Measurements from ENCODE around the gene COX17.
A peak's percentile ranks its signal among the peaks of the same experiment; 100 is the strongest.

COX17 gene

GRCh38 chr3:119675188-119675874 is 1.9 kb downstream of the COX17 start:
- DNase-seq (ENCODE audit: low read depth, low spot score): no peak

- no peak for DNase-seq (ENCODE audit: low read depth, low spot score)
Observed at GRCh38 chr3:119673875-119674274, 3.3 kb downstream of the COX17 start.

- DNase-seq (ENCODE audit: low read depth, low spot score): no peak
Observed at GRCh38 chr3:119672776-119673175, 4.4 kb downstream of the COX17 start.

- no peak for DNase-seq (ENCODE audit: low read depth, low spot score)
Observed at GRCh38 chr3:119669906-119670570, 7.2 kb downstream of the COX17 start.

GRCh38 chr3:119665954-119666559 is 11.1 kb downstream of the COX17 start:
- no peak for DNase-seq (ENCODE audit: low read depth, low spot score)

- DNase-seq (ENCODE audit: low read depth, low spot score): no peak
Observed at GRCh38 chr3:119664850-119665379, 12.3 kb downstream of the COX17 start.

GRCh38 chr3:119664370-119664769 is 12.8 kb downstream of the COX17 start:
- no peak for DNase-seq (ENCODE audit: low read depth, low spot score)

- DNase-seq (ENCODE audit: low read depth, low spot score): no peak
Observed at GRCh38 chr3:119663885-119664284, 13.3 kb downstream of the COX17 start.

- DNase-seq (ENCODE audit: low read depth, low spot score): no peak
Observed at GRCh38 chr3:119662604-119663373, 14.4 kb downstream of the COX17 start.

- no peak for DNase-seq (ENCODE audit: low read depth, low spot score)
Observed at GRCh38 chr3:119660474-119661440, 16.4 kb downstream of the COX17 start, which contains the start of gene POPDC2. TSS of gene POPDC2 (minus strand) at chr3:119660589. CDS start at chr3:119660423, 166 bp downstream.

GRCh38 chr3:119659606-119660291 is 17.5 kb downstream of the COX17 start:
- DNase-seq (ENCODE audit: low read depth, low spot score): no peak

GRCh38 chr3:119658994-119659393 is 18.2 kb downstream of the COX17 start:
- no peak for DNase-seq (ENCODE audit: low read depth, low spot score)

GRCh38 chr3:119657887-119658702 is 19.1 kb downstream of the COX17 start:
- DNase-seq (ENCODE audit: low read depth, low spot score): no peak

GRCh38 chr3:119653876-119654275 is 23.3 kb downstream of the COX17 start:
- DNase-seq (ENCODE audit: low read depth, low spot score): no peak

GRCh38 chr3:119652306-119653033 is 24.7 kb downstream of the COX17 start:
- no peak for DNase-seq (ENCODE audit: low read depth, low spot score)

- DNase-seq (ENCODE audit: low read depth, low spot score): no peak
Observed at GRCh38 chr3:119649761-119650160, 27.4 kb downstream of the COX17 start.

GRCh38 chr3:119647843-119648575 is 29.2 kb downstream of the COX17 start:
- DNase-seq (ENCODE audit: low read depth, low spot score): peak; percentile 64

- peak; percentile 31 for DNase-seq (ENCODE audit: low read depth, low spot score)
Observed at GRCh38 chr3:119647171-119647570, 30.0 kb downstream of the COX17 start.

Measured in astrocyte of the hippocampus (primary cell).